GM23338 (cell line): Measurements from ENCODE around the gene UBE2QL1.

Source experiments
- CREB1 ChIP-seq: fragments of 250-450 bp; sonication (Bioruptor Pico); IDR thresholded peaks from 2 replicates; pipeline ENCODE4 v1.5.0; 2020; ENCODE audit warnings: low read depth, mild to moderate bottlenecking, moderate library complexity
- CTCF ChIP-seq, 2 experiments: fragments of 200-600 bp in 1 of 2; sonication (generic) in 1 of 2; conservative IDR thresholded peaks; 2 replicates each; pipeline versions ENCODE4 v1.5.1 to v1.6.1; 2016 to 2017; ENCODE audit warnings: antibody characterized with exemption in 2 of 2, low read depth in 2 of 2, mild to moderate bottlenecking in 2 of 2, moderate library complexity in 1 of 2
- EZH2phosphoT487 ChIP-seq: fragments of 200-600 bp; sonication (generic); IDR thresholded peaks from one replicate; pipeline ENCODE4 v1.8.1; 2018; ENCODE audit warnings: antibody characterized with exemption; ENCODE audit not compliant: unreplicated experiment
- POLR2AphosphoS5 ChIP-seq: IDR thresholded peaks from 2 replicates; pipeline ENCODE4 v1.6.1; 2016; ENCODE audit warnings: antibody characterized with exemption, low read depth
- REST ChIP-seq: IDR thresholded peaks from one replicate; pipeline ENCODE4 v1.6.1; 2018; ENCODE audit warnings: antibody characterized with exemption; ENCODE audit not compliant: unreplicated experiment

GRCh38 chr5:6516823-6517222 lies 68.2 kb downstream of the UBE2QL1 start:
- no peak for TF ChIP-seq REST
- no peak for TF ChIP-seq CTCF (conservative IDR thresholded peaks at IDR 0.05; ENCODE audit: low read depth in 2 of 2)
- TF ChIP-seq CREB1 (CRISPR knock-in tag), result no peak
- no peak for TF ChIP-seq POLR2AphosphoS5
- TF ChIP-seq EZH2phosphoT487, result no peak
